Spleen (tissue), 7 donors: ENCODE data around the gene SARM1.
A peak's percentile ranks its signal among the peaks of the same experiment; 100 is the strongest.

Experiments
- POLR2AphosphoS5 ChIP-seq, 3 donors: sonication (generic); formaldehyde crosslinking; IDR thresholded peaks; one replicate each; pipeline ENCODE4 v1.5.1; 2017; ENCODE audit warnings: antibody characterized with exemption in 3 of 3
- TF ChIP-seq, protein P1 (sequence below), 11 experiments: fragments of 200-600 bp in 7 of 11; fragments of 450-650 bp in 4 of 11; sonication (generic) in 4 of 11; IDR thresholded peaks in 8 of 11; conservative IDR thresholded peaks in 3 of 11; 1 replicate in 7 of 11; 2 replicates in 4 of 11; pipeline versions ENCODE4 v1.4.0 to v1.8.0; 2016 to 2021; ENCODE audit warnings: antibody characterized with exemption in 11 of 11, inconsistent platforms in 4 of 11, mild to moderate bottlenecking in 1 of 11
- donor health status: DM: no; HTN: no; CAD: no; lungs with moderate emphysema.
- donor health status: DM: no; HTN: no; CAD: no.
- donor health status: DM: no; HTN: no; CAD: no.

DNA sequence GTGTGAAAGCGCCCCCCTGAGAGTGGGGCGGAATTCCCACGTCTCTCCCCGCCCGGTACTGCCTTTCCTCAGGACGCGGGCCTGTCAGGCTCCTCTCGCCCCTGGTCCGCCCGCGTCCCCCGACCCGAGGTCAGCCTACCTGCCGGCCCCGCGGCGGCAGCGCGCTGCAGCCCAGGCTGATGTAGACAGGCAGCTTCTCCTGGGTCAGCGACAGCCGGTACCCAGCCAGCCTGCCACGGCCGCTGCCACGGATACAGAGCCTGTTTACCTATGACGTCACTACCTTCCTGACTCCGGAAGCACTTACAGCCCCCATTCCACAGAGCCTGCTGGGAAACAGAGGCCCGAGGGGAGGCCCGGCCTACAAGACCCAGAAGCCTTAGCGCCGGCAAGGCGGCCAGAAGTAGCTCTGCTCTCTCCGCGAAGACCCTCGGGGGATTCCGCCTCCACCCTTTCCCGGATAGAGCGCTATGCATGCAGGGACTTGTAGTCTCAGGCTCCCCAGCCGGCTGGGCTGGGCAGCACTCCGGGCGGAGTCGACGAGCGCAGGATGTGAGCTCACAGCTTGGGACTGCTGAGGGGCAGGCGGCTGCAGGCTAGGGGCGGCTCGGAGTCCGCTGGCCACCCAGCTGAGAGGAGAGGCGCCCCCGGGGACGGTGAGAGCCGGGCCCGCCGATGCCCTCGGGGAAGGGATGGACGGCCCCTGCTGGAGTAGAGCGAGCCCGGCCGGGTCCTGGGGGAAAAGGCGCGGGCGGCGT is 36.1 kb upstream of the SARM1 start, which contains the start of the genes IFT20 and TNFAIP1:
- TF ChIP-seq, protein P1, sequence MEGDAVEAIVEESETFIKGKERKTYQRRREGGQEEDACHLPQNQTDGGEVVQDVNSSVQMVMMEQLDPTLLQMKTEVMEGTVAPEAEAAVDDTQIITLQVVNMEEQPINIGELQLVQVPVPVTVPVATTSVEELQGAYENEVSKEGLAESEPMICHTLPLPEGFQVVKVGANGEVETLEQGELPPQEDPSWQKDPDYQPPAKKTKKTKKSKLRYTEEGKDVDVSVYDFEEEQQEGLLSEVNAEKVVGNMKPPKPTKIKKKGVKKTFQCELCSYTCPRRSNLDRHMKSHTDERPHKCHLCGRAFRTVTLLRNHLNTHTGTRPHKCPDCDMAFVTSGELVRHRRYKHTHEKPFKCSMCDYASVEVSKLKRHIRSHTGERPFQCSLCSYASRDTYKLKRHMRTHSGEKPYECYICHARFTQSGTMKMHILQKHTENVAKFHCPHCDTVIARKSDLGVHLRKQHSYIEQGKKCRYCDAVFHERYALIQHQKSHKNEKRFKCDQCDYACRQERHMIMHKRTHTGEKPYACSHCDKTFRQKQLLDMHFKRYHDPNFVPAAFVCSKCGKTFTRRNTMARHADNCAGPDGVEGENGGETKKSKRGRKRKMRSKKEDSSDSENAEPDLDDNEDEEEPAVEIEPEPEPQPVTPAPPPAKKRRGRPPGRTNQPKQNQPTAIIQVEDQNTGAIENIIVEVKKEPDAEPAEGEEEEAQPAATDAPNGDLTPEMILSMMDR (IDR thresholded peaks at IDR 0.05 in 8 of 11, conservative IDR thresholded peaks at IDR 0.05 in 3 of 11), result peak in 4 of 11 experiments; percentile 12 to 23 (median 20)
- TF ChIP-seq POLR2AphosphoS5 (IDR thresholded peaks at IDR 0.05), result peak; percentile 99
